Gastroesophageal sphincter (tissue), 3 donors: Measurements from ENCODE around the gene MTIF3.

Experiments
- CTCF ChIP-seq, 4 experiments: fragments of 200-600 bp in 2 of 4; fragments of 450-650 bp in 2 of 4; sonication (generic) in 1 of 4; IDR thresholded peaks; one replicate each; pipeline ENCODE4 v1.5.1; 2017 to 2019; ENCODE audit warnings: antibody characterized with exemption in 4 of 4, mild to moderate bottlenecking in 2 of 4, moderate library complexity in 2 of 4
- EP300 ChIP-seq: sonication (generic); formaldehyde crosslinking; IDR thresholded peaks from one replicate; pipeline ENCODE4 v1.6.1; 2017; ENCODE audit warnings: antibody characterized with exemption, mild to moderate bottlenecking
- POLR2A ChIP-seq, 2 donors: fragments of 450-650 bp; IDR thresholded peaks; one replicate each; pipeline ENCODE4 v1.6.1; 2017; ENCODE audit warnings: antibody characterized with exemption in 2 of 2, mild to moderate bottlenecking in 2 of 2, moderate library complexity in 1 of 2
- POLR2AphosphoS5 ChIP-seq: sonication (generic); formaldehyde crosslinking; IDR thresholded peaks from one replicate; pipeline ENCODE4 v1.6.1; 2017; ENCODE audit warnings: antibody characterized with exemption

- TF ChIP-seq EP300 (no peak), CTCF (IDR thresholded peaks at IDR 0.05) (no peak), POLR2A (IDR thresholded peaks at IDR 0.05) (no peak), POLR2AphosphoS5 (no peak)
Observed at GRCh38 chr13:27463500-27463899, 13.1 kb upstream of the MTIF3 start.
